Measurements from ENCODE around the gene UGT8.
"Not testable (repeated sequence)": the region's sequence is repeated elsewhere in the genome, so short reads cannot be mapped to it uniquely, and the experiment has no call there.

DNA sequence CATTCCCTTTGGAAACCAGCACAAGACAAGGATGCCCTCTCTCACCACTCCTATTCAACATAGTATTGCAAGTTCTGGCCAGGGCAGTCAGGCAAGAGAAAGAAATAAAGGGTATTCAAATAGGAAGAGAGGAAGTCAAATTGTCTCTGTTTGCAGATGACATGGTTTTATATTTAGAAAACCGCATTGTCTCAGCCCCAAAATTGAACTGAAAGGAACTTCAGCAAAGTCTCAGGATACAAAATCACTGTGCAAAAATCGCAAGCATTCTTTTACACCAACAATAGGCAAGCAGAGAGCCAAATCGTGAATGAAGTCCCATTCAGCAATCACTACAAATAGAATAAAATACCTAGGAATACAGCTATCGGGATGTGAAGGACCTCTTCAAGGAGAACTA lies 72.1 kb downstream of the UGT8 start:
- not testable (repeated sequence) for TF ChIP-seq REST (IDR thresholded peaks at IDR 0.05); HNF4A (conservative IDR thresholded peaks at IDR 0.05); TAF1 (conservative IDR thresholded peaks at IDR 0.05); RAD21 (IDR thresholded peaks at IDR 0.05); MAX (IDR thresholded peaks at IDR 0.05); SP1 (IDR thresholded peaks at IDR 0.05); GABPA (IDR thresholded peaks at IDR 0.05 in 1 of 2, conservative IDR thresholded peaks at IDR 0.05 in 1 of 2)
- TF ChIP-seq, protein P1, sequence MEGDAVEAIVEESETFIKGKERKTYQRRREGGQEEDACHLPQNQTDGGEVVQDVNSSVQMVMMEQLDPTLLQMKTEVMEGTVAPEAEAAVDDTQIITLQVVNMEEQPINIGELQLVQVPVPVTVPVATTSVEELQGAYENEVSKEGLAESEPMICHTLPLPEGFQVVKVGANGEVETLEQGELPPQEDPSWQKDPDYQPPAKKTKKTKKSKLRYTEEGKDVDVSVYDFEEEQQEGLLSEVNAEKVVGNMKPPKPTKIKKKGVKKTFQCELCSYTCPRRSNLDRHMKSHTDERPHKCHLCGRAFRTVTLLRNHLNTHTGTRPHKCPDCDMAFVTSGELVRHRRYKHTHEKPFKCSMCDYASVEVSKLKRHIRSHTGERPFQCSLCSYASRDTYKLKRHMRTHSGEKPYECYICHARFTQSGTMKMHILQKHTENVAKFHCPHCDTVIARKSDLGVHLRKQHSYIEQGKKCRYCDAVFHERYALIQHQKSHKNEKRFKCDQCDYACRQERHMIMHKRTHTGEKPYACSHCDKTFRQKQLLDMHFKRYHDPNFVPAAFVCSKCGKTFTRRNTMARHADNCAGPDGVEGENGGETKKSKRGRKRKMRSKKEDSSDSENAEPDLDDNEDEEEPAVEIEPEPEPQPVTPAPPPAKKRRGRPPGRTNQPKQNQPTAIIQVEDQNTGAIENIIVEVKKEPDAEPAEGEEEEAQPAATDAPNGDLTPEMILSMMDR (IDR thresholded peaks at IDR 0.05; ENCODE audit: low read depth, low read length, missing input control), result not testable (repeated sequence)
- TF ChIP-seq, protein P2, sequence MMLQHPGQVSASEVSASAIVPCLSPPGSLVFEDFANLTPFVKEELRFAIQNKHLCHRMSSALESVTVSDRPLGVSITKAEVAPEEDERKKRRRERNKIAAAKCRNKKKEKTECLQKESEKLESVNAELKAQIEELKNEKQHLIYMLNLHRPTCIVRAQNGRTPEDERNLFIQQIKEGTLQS (IDR thresholded peaks at IDR 0.05), result not testable (repeated sequence)

Measured in liver (tissue), 3 donors.